HUES48 (cell line): ENCODE results near the gene PTGFR.

ENCODE experiments used
- H3K27ac ChIP-seq: one replicate; pipeline ENCODE4 v1.7.0; 2013; ENCODE audit warnings: low read depth, low read length, inconsistent platforms
- H3K27me3 ChIP-seq: 2 replicates; pipeline ENCODE4 v1.6.1; 2013; ENCODE audit warnings: mild to moderate bottlenecking, low read length; ENCODE audit not compliant: control insufficient read depth, insufficient read depth
- H3K36me3 ChIP-seq: 2 replicates; pipeline ENCODE4 v1.6.1; 2013; ENCODE audit warnings: low read length; ENCODE audit not compliant: control insufficient read depth, insufficient read depth
- H3K4me1 ChIP-seq: 2 replicates; pipeline ENCODE4 v1.6.1; 2013; ENCODE audit warnings: mild to moderate bottlenecking, low read length; ENCODE audit not compliant: control insufficient read depth, insufficient read depth
- H3K4me3 ChIP-seq: 2 replicates; pipeline ENCODE4 v1.5.1; 2013; ENCODE audit warnings: mild to moderate bottlenecking, low read depth, low read length
- H3K9ac ChIP-seq: 2 replicates; pipeline ENCODE4 v1.6.1; 2013; ENCODE audit warnings: mild to moderate bottlenecking, low read depth, low read length, moderate library complexity
- H3K9me3 ChIP-seq: 2 replicates; pipeline ENCODE4 v1.6.1; 2013; ENCODE audit warnings: low read length; ENCODE audit not compliant: control insufficient read depth, insufficient read depth

The PTGFR gene

DNA sequence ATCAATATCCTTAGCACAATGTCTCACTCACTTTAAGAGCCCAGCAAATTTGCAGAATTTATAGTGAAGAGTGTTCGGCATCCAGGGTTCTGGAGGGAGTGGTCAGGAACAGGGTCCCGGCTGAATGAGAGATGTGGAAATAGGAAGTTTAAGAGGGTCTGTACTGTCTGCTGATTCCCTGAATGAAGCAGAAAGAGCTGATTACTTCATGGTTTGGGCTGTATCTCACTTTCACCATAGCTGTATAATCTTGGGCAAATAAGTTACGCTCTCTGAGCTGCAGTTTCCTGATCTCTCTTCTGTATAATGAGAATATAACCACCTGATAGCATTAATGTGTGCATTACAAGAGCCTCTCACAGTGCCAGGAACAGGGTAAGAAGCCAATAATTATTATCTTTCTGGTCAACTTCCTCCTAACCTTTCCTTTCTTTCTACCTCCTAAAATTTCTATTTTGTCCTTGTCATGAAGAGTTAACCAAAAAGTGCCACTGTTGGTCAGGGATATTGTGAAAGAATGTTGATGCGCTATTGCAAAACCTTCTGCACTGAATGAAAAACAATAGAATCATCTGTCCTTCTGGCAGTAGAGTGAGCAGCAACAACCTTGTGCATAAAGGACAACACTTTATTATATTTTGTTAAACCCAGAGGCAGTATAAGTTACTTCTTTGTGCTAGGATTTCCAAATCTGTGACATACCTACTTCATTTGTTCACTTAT, 14.7 kb upstream of the PTGFR start:
- H3K4me1 ChIP-seq, result no peaks in the 10 kb centered on the region
- H3K9me3 ChIP-seq, result no peaks in the 10 kb centered on the region
- no peak overlapping the region for H3K27ac ChIP-seq
- H3K27me3 ChIP-seq, result no peaks in the 10 kb centered on the region
- H3K36me3 ChIP-seq, result no peaks in the 10 kb centered on the region
- no peak overlapping the region for H3K4me3 ChIP-seq
- H3K9ac ChIP-seq, result no peak overlapping the region

DNA sequence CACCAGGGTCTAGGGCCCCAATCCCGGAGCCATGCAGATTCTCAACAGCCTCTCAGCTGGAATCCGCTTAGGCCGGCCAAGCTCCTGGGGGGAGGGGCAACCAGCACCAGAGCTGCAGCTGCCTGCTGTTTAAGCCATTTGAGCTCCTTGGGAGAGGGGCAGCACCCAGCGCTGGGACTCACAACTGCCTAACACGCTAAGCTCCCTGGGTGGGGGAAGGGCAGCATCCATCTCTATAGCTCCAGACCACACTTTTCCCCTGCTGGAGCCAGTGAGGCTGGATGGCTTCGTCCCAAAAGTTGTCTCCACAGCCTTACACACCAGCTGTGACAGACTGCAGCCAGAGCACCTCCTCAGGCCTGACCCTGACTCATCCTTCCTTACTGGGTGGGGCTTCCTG, 6.9 kb upstream of the PTGFR start:
- Histone ChIP-seq H3K4me1 (peaks cover 7% of the 10 kb centered on the region), H3K27me3 (no peaks in the 10 kb centered on the region), H3K27ac (no peak overlapping the region), H3K36me3 (no peaks in the 10 kb centered on the region), H3K9me3 (no peaks in the 10 kb centered on the region), H3K9ac (no peak overlapping the region), H3K4me3 (no peak overlapping the region)

DNA sequence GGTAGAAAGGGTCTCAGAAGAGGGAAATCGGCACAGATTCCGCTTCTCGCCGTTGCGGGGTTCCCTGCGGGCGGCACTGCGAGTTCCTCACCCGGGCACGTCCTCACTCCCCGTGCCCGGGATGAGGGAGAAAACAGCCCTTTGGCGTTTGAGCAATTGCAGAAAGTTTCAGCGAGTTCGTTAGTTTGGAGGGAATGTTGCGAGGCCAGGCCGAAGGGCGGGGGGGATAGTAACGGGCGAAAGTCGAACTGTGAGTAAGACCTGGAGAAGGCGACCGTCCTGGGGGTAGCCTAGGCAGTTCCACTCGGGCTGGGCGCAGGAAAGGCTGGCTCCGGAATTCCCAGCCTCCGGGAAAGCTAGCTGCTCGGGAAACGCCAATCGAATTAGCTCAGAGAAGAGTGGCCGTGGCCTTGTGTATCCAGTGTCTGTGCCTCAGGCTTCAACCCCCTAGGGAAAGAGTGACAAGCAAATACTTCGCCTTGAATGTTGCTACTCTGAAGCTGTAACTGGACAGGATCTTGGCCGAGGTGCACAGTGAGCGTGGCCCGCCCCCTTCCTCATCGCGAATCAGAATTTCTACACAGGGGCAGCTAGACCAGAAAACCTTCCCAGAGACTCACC, 787 bp downstream of the PTGFR start:
- no peaks in the 10 kb centered on the region for H3K4me1 ChIP-seq
- H3K27me3 ChIP-seq, result peaks cover 51% of the 10 kb centered on the region
- H3K4me3 ChIP-seq, result peak overlapping the region; percentile 66
- H3K27ac ChIP-seq, result no peak overlapping the region
- H3K36me3 ChIP-seq, result no peaks in the 10 kb centered on the region
- no peaks in the 10 kb centered on the region for H3K9me3 ChIP-seq
- no peak overlapping the region for H3K9ac ChIP-seq

DNA sequence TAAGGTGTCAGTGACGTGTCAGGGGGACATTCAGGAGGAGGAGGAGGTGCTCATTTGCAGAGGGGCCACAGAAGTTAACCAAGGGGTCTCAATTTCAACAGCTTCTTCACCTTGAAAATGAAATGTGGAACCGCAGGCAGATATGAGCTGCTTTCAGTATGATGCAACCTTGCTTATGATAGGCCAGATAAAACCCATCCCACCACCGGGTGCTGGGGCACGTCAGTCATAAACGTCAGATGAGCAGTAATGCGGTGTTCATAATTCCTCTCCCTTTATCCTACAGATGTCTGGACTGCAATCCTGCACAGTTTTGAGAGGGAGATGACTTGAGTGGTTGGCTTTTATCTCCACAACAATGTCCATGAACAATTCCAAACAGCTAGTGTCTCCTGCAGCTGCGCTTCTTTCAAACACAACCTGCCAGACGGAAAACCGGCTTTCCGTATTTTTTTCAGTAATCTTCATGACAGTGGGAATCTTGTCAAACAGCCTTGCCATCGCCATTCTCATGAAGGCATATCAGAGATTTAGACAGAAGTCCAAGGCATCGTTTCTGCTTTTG, 1.7 kb downstream of the PTGFR start:
- 0 out of 2 replicates have a peak, but pooled peaks cover 4% of the 10 kb centered on the region for H3K4me1 ChIP-seq
- H3K4me3 ChIP-seq, result no peak overlapping the region
- H3K9ac ChIP-seq, result no peak overlapping the region
- peaks cover 51% of the 10 kb centered on the region for H3K27me3 ChIP-seq
- H3K36me3 ChIP-seq, result no peaks in the 10 kb centered on the region
- no peaks in the 10 kb centered on the region for H3K9me3 ChIP-seq
- no peak overlapping the region for H3K27ac ChIP-seq

DNA sequence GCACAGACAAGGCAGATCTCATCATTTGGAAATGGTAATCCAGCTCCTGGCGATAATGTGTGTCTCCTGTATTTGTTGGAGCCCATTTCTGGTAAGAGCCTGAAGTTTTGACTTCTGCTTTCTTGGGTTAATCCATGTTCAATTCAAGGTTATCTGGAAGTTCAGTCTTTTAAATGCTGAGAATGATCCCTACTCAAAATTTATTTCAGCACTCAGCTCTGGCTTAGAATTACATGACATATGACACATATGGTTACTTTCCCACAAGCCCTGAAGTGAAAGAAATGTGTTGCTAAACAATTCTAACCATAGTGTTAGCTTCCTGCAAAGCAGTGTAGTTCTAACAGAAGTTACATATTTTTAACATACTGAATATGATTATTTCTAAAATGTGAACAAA, 2.7 kb downstream of the PTGFR start:
- H3K27me3 ChIP-seq, result peaks cover 52% of the 10 kb centered on the region
- no peak overlapping the region for H3K9ac ChIP-seq
- H3K27ac ChIP-seq, result no peak overlapping the region
- H3K9me3 ChIP-seq, result no peaks in the 10 kb centered on the region
- H3K4me3 ChIP-seq, result no peak overlapping the region
- no peaks in the 10 kb centered on the region for H3K36me3 ChIP-seq
- H3K4me1 ChIP-seq, result 0 out of 2 replicates have a peak, but pooled peaks cover 5% of the 10 kb centered on the region

DNA sequence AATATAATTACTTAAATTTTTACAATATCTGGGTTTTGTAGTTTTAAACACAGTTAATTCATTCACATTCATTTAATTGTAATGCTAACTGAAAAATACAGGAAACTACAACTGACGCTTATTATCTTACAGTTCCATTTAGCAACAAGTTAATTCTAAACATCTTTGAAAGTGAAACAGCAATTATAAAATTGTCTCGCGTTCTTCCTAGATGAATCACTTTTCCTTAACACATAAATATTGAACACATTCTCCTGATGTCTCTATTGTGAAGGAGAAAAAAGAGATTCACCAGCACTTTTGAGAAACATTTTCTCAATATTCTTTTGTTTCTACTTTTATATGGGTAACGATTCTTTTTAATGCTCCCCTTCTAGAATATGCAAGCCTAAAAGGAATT, 6.4 kb downstream of the PTGFR start:
- no peak overlapping the region for H3K4me3 ChIP-seq
- no peak overlapping the region for H3K9ac ChIP-seq

DNA sequence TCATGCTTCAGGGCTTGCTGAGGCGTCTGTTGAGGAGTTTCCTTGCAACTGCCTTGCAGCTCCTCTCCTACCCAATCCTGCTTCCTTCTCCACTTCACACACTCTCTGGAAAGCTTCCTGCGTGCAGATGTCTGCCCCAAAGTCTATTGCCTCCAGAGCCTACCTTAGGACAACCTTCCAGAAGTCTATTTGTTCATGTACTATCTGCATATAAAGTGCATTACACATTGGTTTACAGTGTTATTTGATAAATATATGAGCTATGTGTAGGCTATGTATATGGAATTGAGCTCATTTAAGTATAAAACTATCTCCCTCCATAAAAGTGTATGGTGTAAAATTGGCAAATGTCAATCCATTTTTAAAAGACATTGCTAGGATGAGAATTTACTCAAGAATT, 9.8 kb downstream of the PTGFR start:
- H3K36me3 ChIP-seq, result no peaks in the 10 kb centered on the region
- 0 out of 2 replicates have a peak, but pooled peaks cover 5% of the 10 kb centered on the region for H3K4me1 ChIP-seq
- H3K9ac ChIP-seq, result no peak overlapping the region
- peaks cover 9% of the 10 kb centered on the region; the same call in 1 of the 2 replicates for H3K27me3 ChIP-seq
- H3K9me3 ChIP-seq, result no peaks in the 10 kb centered on the region
- H3K4me3 ChIP-seq, result no peak overlapping the region
- no peak overlapping the region for H3K27ac ChIP-seq

More for the DNA sequence above, 6.4 kb downstream of the PTGFR start:
- H3K27me3 ChIP-seq, result peaks cover 31% of the 10 kb centered on the region
- H3K4me1 ChIP-seq, result 0 out of 2 replicates have a peak, but pooled peaks cover 5% of the 10 kb centered on the region
- H3K9me3 ChIP-seq, result no peaks in the 10 kb centered on the region
- no peaks in the 10 kb centered on the region for H3K36me3 ChIP-seq
- no peak overlapping the region for H3K27ac ChIP-seq

DNA sequence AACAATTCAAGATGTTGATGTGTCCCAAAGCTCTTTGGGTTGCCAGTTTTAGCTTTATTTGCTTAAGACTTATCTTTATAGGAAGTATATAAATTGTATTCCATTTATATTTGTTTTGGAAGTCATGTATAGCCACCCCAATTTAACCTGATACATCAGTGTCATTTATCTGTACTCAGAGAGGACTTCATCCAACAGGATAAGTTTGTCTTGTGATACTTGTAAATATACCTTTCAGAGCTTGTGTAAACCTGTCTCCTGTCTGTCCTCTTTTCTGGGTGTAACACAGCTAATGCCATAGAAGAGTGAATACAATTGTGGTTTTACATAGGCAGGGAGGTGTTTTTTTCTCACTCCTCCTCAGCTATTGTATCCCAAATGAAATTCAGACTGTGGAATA, 10.4 kb downstream of the PTGFR start:
- Histone ChIP-seq H3K27me3 (peaks cover 9% of the 10 kb centered on the region; the same call in 1 of the 2 replicates), H3K27ac (no peak overlapping the region), H3K9ac (no peak overlapping the region), H3K36me3 (no peaks in the 10 kb centered on the region), H3K4me3 (no peak overlapping the region), H3K9me3 (no peaks in the 10 kb centered on the region), H3K4me1 (0 out of 2 replicates have a peak, but pooled peaks cover 5% of the 10 kb centered on the region)

DNA sequence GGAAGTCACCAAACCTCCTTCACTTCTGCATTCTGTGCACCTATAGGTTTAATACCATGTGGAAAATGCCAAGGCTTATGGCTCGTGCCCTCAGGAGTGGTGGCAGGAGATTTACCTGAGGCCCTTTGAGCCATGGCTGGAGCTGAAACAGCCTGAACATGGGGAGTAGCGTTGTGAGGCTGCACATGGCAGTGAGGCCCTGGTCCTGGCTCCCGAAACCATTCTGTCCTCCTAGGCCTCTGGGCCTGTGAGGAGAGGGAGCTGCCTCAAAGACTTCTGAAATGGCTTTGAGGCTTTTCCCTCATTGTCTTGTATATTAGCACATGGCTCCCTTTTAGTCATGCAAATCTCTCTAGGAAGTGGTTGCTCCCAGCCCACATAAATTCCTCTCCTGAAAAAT, 20.6 kb downstream of the PTGFR start:
- Histone ChIP-seq H3K9me3 (peaks cover 44% of the 10 kb centered on the region), H3K9ac (no peak overlapping the region), H3K4me3 (no peak overlapping the region), H3K27me3 (no peaks in the 10 kb centered on the region), H3K4me1 (no peaks in the 10 kb centered on the region), H3K27ac (no peak overlapping the region), H3K36me3 (no peaks in the 10 kb centered on the region)

DNA sequence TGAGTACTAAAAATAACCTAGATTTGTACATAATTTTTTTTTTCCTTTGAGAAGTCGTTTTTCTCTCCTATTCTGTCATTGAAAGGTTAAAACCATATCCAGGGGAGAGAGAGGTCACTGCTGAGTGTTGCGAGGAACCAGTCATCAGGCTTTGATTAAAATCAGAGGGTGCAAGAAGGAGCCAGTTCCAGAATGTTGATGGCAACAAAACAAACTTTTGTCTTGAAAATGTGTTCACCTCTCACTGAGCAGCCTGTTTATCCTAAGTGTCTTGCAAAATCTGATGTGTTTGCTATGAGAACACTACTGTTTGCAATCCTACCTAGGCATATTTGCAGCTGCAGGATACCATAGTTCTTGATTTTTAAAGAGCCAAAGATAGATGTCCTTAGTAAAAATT, 25.9 kb downstream of the PTGFR start:
- H3K27me3 ChIP-seq, result no peaks in the 10 kb centered on the region
- no peaks in the 10 kb centered on the region for H3K36me3 ChIP-seq
- H3K9ac ChIP-seq, result no peak overlapping the region
- H3K27ac ChIP-seq, result no peak overlapping the region
- no peak overlapping the region for H3K4me3 ChIP-seq
- H3K9me3 ChIP-seq, result peaks cover 22% of the 10 kb centered on the region
- H3K4me1 ChIP-seq, result no peaks in the 10 kb centered on the region

DNA sequence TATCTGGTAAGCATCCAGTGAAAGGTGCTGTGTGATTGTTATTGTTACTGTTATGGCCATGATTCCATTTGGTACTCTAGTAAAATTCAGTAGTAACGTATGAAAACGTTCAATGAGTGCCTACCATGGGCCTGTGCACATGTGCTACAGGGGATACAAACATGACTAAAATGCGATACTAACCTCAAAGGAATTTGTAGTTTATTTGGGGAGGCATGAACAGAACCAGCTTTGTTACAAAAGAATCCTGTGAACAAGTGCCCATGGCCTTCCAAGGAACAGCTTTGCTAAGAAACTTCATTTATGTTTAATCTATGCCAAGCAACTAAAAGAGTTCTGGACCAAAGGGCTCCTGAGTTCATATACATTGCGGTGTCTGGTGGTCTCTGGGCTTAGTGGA, 28.7 kb downstream of the PTGFR start:
- Histone ChIP-seq H3K4me3 (no peak overlapping the region), H3K9me3 (no peaks in the 10 kb centered on the region), H3K36me3 (no peaks in the 10 kb centered on the region), H3K27ac (no peak overlapping the region), H3K9ac (no peak overlapping the region), H3K4me1 (no peaks in the 10 kb centered on the region), H3K27me3 (no peaks in the 10 kb centered on the region)
